ENCODE results near the gene CWF19L1. TPM values are rescaled to one million over a fixed set of nuclear protein-coding genes. Genes with fewer than 3 reads are reported as not detected.

CWF19L1 gene
- total RNA-seq, 1 experiment from 2014 or later = 38.0 TPM

DNA sequence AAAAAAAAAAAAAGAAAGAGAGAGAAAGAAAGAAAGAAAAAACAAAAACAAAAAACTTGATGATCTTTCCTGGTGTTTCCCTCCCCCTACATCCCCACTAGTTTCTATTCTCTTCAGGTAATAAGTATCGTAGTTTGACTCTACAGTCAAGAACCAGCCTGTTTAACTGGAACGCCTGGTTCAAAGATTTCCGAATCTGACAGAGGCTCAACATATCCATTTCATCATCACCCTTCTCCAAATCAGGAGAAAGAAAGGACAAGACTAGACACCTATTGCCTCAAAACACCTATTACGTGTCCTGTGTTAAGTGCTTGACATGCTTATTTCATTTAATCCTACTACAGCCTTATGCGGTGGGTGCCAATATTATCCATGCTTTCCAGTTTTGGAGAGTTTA is 39.4 kb upstream of the CWF19L1 start:
- H2BK120ac ChIP-seq (ENCODE audit: low read depth, low read length, poor library complexity, severe bottlenecking) = no peak overlapping the region
- H4K91ac ChIP-seq (ENCODE audit: insufficient read length, low read depth, low read length) = no peak overlapping the region
- no peak overlapping the region for H3K9ac ChIP-seq (ENCODE audit: extremely low read depth, insufficient read length, low read length)
- no peak overlapping the region for H2AFZ ChIP-seq (ENCODE audit: low read length)
- H2BK5ac ChIP-seq (ENCODE audit: insufficient read length, low read length) = no peak overlapping the region
- Mint-ChIP-seq H3K4me3 (no peak overlapping the region), H3K27ac (no peak overlapping the region), H3K27me3 (ENCODE audit: low read depth) (peaks cover 27% of the 10 kb centered on the region), H3K36me3 (ENCODE audit: insufficient read depth in 1 of 3, low read depth in 3 of 3) (no peaks in the 10 kb centered on the region), H3K9me3 (peaks cover 2 to 3% of the 10 kb centered on the region in 2 experiments; a peak in 3 of 5 replicates), H3K4me1 (peaks cover 7 to 9% of the 10 kb centered on the region in 2 experiments)
- DNase-seq = no peak
- H3K4me2 ChIP-seq (ENCODE audit: insufficient read depth, insufficient read length, low read length) = no peak overlapping the region
- H3K56ac ChIP-seq (ENCODE audit: insufficient read length, low read depth, low read length) = no peak overlapping the region
- no peak overlapping the region for H2AK5ac ChIP-seq (ENCODE audit: insufficient read length, low read length)
- H3K4me1 ChIP-seq (ENCODE audit: insufficient read depth, low read length) = no peaks in the 10 kb centered on the region; the same call in 1 of the 2 replicates
- TF ChIP-seq, protein P1, sequence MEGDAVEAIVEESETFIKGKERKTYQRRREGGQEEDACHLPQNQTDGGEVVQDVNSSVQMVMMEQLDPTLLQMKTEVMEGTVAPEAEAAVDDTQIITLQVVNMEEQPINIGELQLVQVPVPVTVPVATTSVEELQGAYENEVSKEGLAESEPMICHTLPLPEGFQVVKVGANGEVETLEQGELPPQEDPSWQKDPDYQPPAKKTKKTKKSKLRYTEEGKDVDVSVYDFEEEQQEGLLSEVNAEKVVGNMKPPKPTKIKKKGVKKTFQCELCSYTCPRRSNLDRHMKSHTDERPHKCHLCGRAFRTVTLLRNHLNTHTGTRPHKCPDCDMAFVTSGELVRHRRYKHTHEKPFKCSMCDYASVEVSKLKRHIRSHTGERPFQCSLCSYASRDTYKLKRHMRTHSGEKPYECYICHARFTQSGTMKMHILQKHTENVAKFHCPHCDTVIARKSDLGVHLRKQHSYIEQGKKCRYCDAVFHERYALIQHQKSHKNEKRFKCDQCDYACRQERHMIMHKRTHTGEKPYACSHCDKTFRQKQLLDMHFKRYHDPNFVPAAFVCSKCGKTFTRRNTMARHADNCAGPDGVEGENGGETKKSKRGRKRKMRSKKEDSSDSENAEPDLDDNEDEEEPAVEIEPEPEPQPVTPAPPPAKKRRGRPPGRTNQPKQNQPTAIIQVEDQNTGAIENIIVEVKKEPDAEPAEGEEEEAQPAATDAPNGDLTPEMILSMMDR (conservative IDR thresholded peaks at IDR 0.05) = no peak
- no peaks in the 10 kb centered on the region for H3K79me1 ChIP-seq (ENCODE audit: insufficient read depth, low read depth, low read length, poor library complexity, severe bottlenecking)
- no peak overlapping the region for H2BK12ac ChIP-seq (ENCODE audit: insufficient read length, low read depth, low read length)
- no peaks in the 10 kb centered on the region for H4K20me1 ChIP-seq (ENCODE audit: control insufficient read depth, insufficient read depth, insufficient read length)
- no peak overlapping the region for H2BK15ac ChIP-seq (ENCODE audit: low read depth, low read length)
- H4K8ac ChIP-seq (replicated peaks; ENCODE audit: insufficient read length, low read depth, low read length) = no peak overlapping the region
- H4K5ac ChIP-seq (ENCODE audit: insufficient read length, low read depth, low read length) = no peak overlapping the region
- H3K14ac ChIP-seq (ENCODE audit: insufficient read depth, low read length) = no peak overlapping the region
- no peak overlapping the region for H3K18ac ChIP-seq (ENCODE audit: insufficient read length, low read depth, low read length)
- H3K23me2 ChIP-seq (ENCODE audit: insufficient read length, low read depth, low read length, poor library complexity, severe bottlenecking) = no peaks in the 10 kb centered on the region
- H3K4ac ChIP-seq (ENCODE audit: low read depth, low read length) = no peak overlapping the region
- WGBS (ENCODE audit: extremely low coverage, insufficient read length, low lambda C conversion rate) = no CpG with 5 or more reads among the region's 5 CpGs
- no peak overlapping the region for H3K27ac ChIP-seq (ENCODE audit: insufficient read length, low read depth, low read length)
- H3K79me2 ChIP-seq (ENCODE audit: insufficient read depth, low read length) = no peaks in the 10 kb centered on the region
- no peak overlapping the region for H3T11ph ChIP-seq (ENCODE audit: low read length)
- no peaks in the 10 kb centered on the region for H3K27me3 ChIP-seq (ENCODE audit: insufficient read depth, low read length)
- H3K9me3 ChIP-seq (ENCODE audit: control insufficient read depth, low read depth, low read length) = no peaks in the 10 kb centered on the region
- H3K23ac ChIP-seq (ENCODE audit: insufficient read length, low read depth, low read length) = no peak overlapping the region
- no peak overlapping the region for H2BK20ac ChIP-seq (ENCODE audit: low read depth, low read length, poor library complexity, severe bottlenecking)
